Nephron progenitor cell (in vitro differentiated cells): ENCODE data around the gene CAMTA1.

Experiments used
- DNase-seq: peaks from one replicate; pipeline ENCODE4 v3.0.0; 2021
- H3K27ac Mint-ChIP-seq: 2 replicates; pipeline ENCODE4 v1.8.0; 2021; ENCODE audit warnings: mild to moderate bottlenecking, moderate library complexity, mixed read lengths
- H3K27me3 Mint-ChIP-seq: 2 replicates; pipeline ENCODE4 v1.8.0; 2021; ENCODE audit warnings: mild to moderate bottlenecking, low read depth, mixed read lengths; ENCODE audit not compliant: poor library complexity
- H3K36me3 Mint-ChIP-seq: 2 replicates; pipeline ENCODE4 v1.8.0; 2021; ENCODE audit warnings: low read depth, mixed read lengths
- H3K4me1 Mint-ChIP-seq: 2 replicates; pipeline ENCODE4 v1.8.0; 2021; ENCODE audit warnings: mixed read lengths
- H3K4me3 Mint-ChIP-seq: 2 replicates; pipeline ENCODE4 v1.8.0; 2021; ENCODE audit warnings: mild to moderate bottlenecking, moderate library complexity, mixed read lengths
- H3K9me3 Mint-ChIP-seq: 2 replicates; pipeline ENCODE4 v1.8.0; 2021; ENCODE audit warnings: mild to moderate bottlenecking, moderate library complexity, mixed read lengths
- CTCF ChIP-seq: fragments of 200-600 bp; sonication (generic); IDR thresholded peaks from 2 replicates; pipeline ENCODE4 v1.5.0; 2021; ENCODE audit warnings: antibody characterized with exemption

CAMTA1 gene

GRCh38 chr1:6923012-6923411 is 137.8 kb downstream of the CAMTA1 start:
- H3K27ac Mint-ChIP-seq: no peak overlapping the region
- peaks cover 34% of the 10 kb centered on the region for H3K9me3 Mint-ChIP-seq
- H3K27me3 Mint-ChIP-seq: peaks cover 3% of the 10 kb centered on the region
- no peak for DNase-seq
- H3K4me1 Mint-ChIP-seq: peaks cover 26% of the 10 kb centered on the region
- peaks cover 21% of the 10 kb centered on the region for H3K36me3 Mint-ChIP-seq
- H3K4me3 Mint-ChIP-seq: no peak overlapping the region
- no peak for TF ChIP-seq CTCF

GRCh38 chr1:6923416-6923815 is 138.2 kb downstream of the CAMTA1 start:
- Mint-ChIP-seq H3K4me1 (peaks cover 29% of the 10 kb centered on the region), H3K4me3 (no peak overlapping the region), H3K9me3 (peaks cover 34% of the 10 kb centered on the region), H3K36me3 (peaks cover 21% of the 10 kb centered on the region), H3K27me3 (peaks cover 3% of the 10 kb centered on the region), H3K27ac (no peak overlapping the region)
- DNase-seq: no peak
- no peak for TF ChIP-seq CTCF

GRCh38 chr1:6923955-6924881 is 139.0 kb downstream of the CAMTA1 start:
- TF ChIP-seq CTCF: no peak
- H3K27ac Mint-ChIP-seq: no peak overlapping the region
- peaks cover 34% of the 10 kb centered on the region for H3K9me3 Mint-ChIP-seq
- H3K4me3 Mint-ChIP-seq: no peak overlapping the region
- peaks cover 3% of the 10 kb centered on the region for H3K27me3 Mint-ChIP-seq
- peaks cover 21% of the 10 kb centered on the region for H3K36me3 Mint-ChIP-seq
- no peak for DNase-seq
- H3K4me1 Mint-ChIP-seq: peaks cover 30% of the 10 kb centered on the region

GRCh38 chr1:6924891-6925290 is 139.6 kb downstream of the CAMTA1 start:
- no peak for TF ChIP-seq CTCF
- H3K27me3 Mint-ChIP-seq: peaks cover 3% of the 10 kb centered on the region
- no peak overlapping the region for H3K27ac Mint-ChIP-seq
- H3K4me3 Mint-ChIP-seq: no peak overlapping the region
- H3K4me1 Mint-ChIP-seq: peaks cover 30% of the 10 kb centered on the region
- peaks cover 27% of the 10 kb centered on the region for H3K9me3 Mint-ChIP-seq
- no peak for DNase-seq
- peaks cover 15% of the 10 kb centered on the region for H3K36me3 Mint-ChIP-seq

- Mint-ChIP-seq H3K36me3 (no peaks in the 10 kb centered on the region), H3K4me3 (no peak overlapping the region), H3K4me1 (peaks cover 25% of the 10 kb centered on the region), H3K27me3 (peaks cover 6% of the 10 kb centered on the region), H3K9me3 (peaks cover under 1% of the 10 kb centered on the region), H3K27ac (no peak overlapping the region)
- no peak for TF ChIP-seq CTCF
- no peak for DNase-seq
Measured at GRCh38 chr1:6927626-6928025, 142.4 kb downstream of the CAMTA1 start.
